Stimulated activated CD4-positive, alpha-beta T cell treated with anti-CD3 and anti-CD28 coated beads, Interleukin-15, amount 100 ng/mL, for 24 hours (primary cell): ENCODE data around the gene PIM3.

Source experiments
- DNase-seq: peaks from one replicate; pipeline ENCODE4 v3.0.0-alpha.2; 2020

The PIM3 gene

GRCh38 chr22:50008151-50009040 lies 47.8 kb downstream of the PIM3 start:
- no peak for DNase-seq

DNA sequence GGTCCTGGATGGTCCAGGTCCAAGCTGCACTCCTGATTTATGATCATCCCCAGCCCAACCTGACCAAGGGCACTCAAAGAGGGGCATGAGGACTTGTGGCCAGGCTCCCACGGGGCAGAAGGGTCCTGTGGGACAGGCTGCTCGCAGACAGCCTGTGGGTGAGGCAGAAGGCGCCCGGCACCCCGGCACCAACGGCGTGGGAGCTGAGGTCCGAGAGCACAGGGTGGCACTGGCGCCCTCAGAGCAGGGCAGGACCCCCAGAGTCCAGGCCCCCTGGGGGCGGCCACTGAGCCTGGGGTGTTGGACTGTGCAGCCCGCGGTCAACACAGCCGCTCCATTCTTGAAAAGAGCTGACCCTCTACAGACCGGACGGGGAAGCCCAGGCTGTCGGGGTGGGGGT lies 48.7 kb downstream of the PIM3 start:
- DNase-seq = no peak

- no peak for DNase-seq
These were observed 49.4 kb downstream of the PIM3 start for GRCh38 chr22:50009765-50010675.

DNA sequence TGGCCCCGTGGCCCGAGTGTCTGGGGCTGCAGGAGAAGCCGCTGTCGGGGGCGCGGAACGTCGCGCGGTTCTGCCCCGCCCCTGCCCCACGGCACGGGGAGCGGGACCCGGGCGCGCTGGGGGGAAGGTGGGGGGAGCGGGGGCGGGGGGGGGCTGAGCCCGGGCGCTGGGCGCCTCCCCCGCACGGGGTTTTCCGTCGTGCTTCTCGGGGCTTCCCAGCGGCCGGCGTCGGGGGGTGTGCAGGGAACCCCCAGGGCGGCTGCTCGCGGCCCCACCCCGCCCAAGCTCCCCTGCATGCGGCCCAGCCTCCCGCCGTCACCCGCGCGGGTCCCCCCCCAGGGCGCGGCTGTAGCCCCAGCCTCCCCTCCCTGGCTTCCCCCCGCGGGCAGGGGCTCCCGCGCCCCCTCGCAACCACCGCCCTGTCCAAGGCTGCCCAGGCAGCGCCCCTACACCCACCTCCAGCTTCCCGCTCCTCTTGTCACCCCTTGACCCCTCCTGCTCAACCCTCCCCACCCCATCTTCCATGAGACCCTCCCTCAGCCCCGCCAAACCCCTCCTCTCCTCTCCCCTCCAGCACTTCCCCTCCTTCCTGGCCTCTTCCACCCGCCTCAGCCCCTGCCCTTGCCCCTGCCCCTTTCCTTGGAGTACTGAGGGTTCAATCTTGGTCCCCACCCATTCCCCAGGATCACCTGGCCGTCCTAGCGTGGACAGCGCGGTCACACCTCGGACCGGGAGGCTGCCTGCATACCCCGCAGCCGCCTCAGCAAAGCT lies 50.3 kb downstream of the PIM3 start:
- DNase-seq = peak; percentile 51

DNA sequence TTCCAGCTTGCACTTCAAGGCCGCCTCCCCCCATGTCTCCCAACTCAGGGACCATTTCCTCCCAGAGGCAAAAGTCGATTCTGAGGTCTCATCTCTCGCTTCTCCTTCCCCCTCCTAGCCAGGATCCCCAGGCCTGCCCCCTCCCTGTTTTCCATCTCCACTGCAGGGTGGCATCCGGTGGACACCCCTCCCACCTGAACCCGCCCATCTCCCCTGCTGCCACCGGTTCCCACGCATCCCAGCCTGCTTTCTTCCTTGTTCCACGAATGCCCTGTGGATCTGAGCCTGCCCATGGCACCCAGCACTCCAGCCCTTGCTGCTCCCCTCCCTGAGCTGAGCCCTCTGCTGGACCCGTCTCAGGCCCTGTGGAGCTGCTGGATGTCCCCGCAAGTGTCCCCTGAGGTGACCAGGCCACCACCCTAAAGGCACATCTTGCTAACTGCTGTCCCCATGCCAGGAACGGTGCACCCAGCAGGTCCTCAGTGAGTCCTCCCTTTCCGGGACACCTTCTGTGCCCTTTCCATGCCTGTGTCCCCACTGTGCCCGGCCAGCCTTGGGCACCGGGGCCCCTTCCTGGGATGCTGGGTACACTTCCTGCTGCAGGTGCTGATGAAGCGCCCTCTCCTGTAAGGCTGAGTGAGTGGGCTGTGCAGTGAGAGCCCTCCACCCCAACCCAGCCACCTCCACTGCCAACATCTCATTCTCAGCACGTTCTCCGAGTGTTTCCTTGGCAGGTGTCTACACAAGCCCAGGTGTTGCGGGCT lies 51.1 kb downstream of the PIM3 start:
- DNase-seq = no peak

DNA sequence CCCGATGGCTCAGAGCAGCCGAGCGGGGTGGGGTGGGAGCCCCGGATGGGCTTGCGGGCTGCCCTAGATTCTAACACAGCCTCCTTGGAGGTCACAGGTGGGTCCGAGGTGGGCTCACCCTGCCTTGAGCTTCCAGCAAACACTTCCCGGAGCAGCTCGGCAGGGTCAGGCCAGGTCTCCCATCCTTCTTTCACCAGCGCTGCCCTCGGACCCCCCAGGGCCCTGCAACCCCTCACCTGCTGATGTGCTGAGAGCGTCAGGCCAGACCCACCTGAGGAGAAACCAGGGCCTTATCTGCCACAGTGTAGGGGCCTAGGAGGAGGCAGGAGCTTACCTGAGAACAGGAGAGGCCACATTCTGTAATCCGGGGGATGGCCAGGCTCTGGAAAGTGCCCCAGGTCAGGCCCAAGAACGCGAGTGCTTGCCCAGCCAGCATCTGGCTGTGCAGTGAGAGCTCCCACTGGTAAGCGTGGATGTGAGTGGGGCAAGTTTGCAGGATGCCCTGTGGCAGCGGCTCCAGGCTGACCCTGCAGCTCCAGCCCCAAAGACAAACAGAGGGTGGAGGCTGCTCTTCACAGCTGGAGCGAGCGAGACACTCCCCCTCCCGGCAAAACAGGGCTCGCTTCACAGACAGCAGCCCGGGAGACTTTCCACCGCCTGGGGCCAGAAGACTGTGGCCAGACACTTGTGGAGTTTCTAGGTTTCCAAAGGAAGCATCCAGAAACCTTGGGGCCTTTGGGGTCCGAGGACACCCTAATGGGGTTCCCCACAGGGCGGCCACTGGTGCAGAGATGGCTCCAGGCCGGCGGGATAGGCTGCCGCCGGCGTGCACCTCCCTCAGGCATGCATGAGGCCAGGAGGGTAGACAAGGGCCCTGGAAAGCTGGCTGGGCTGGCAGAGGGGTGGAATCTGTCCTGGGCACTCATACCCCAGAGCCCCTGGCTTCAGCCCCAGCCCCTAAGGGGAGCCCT lies 51.9 kb downstream of the PIM3 start, which contains the start of gene IL17REL:
IL17REL (minus strand) TSS at position 555 of the 971 bp plus-strand sequence; CDS start at position 436, 119 bp downstream.
- no peak for DNase-seq
